ENCODE data around the gene EFTUD2.
A peak's percentile ranks its signal among the peaks of the same experiment; 100 is the strongest.

Gene EFTUD2

DNA sequence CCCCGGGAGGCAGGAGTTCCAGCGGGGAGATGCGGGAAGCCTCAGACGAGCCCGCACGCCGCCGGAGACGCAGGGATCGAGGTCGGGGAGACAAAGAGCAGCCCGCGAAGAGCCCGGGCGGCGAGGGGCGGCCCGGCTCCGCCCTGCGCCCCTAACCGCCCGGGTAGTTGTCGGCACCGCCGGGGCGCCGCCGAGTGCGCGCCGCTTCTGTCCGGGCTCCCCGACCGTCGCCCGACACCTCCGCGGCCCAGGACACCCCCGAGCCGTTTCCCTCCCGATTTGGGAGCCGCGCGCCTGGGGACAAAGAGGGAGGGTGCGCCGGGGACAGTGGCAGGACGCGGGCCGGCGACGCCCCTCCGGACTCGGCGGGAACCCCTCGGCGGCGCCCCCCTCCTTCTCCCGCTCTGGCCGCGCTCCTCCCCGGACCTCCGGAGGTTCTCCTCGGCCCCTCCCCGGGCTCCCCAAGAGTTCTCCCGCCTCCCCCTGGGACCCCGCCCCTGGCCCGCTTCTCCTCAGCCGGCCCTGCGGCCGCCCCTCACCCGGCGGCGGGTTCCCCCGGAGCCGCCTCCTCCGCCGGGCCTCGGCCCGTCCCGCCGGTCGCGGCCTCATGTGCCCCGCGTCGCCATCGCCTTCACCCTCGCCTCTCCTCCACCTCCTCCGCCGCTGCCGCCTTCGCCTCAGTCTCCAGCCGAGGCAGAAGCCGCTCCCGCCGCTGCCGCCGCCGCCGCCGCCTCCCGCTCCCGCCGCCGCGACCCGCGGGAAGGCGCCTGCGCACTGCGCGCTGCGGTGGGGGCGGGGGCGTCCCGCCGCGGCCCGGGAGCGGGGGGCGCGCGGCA lies 69.5 kb downstream of the EFTUD2 start, which contains the start of gene GJC1 (continued):
- TF ChIP-seq, protein P1, sequence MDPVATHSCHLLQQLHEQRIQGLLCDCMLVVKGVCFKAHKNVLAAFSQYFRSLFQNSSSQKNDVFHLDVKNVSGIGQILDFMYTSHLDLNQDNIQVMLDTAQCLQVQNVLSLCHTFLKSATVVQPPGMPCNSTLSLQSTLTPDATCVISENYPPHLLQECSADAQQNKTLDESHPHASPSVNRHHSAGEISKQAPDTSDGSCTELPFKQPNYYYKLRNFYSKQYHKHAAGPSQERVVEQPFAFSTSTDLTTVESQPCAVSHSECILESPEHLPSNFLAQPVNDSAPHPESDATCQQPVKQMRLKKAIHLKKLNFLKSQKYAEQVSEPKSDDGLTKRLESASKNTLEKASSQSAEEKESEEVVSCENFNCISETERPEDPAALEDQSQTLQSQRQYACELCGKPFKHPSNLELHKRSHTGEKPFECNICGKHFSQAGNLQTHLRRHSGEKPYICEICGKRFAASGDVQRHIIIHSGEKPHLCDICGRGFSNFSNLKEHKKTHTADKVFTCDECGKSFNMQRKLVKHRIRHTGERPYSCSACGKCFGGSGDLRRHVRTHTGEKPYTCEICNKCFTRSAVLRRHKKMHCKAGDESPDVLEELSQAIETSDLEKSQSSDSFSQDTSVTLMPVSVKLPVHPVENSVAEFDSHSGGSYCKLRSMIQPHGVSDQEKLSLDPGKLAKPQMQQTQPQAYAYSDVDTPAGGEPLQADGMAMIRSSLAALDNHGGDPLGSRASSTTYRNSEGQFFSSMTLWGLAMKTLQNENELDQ (tag by site-specific recombination; IDR thresholded peaks at IDR 0.05; ENCODE audit: low read depth), result no peak
- TF ChIP-seq KLF9 (tag by site-specific recombination; IDR thresholded peaks at IDR 0.05; ENCODE audit: low read depth) (peak; percentile 52; the same call in 1 of the 2 replicates), ZBTB20 (tag by site-specific recombination; IDR thresholded peaks at IDR 0.05) (peak; percentile 86), ZNF571 (tag by site-specific recombination; IDR thresholded peaks at IDR 0.05) (no peak), ZNF830 (tag by site-specific recombination; IDR thresholded peaks at IDR 0.05; ENCODE audit: low read depth) (no peak), ZNF394 (tag by site-specific recombination; IDR thresholded peaks at IDR 0.05; ENCODE audit: borderline replicate concordance) (no peak), ZNF292 (tag by site-specific recombination; IDR thresholded peaks at IDR 0.05; ENCODE audit: borderline replicate concordance, low read depth) (no peak), ZNF24 (tag by site-specific recombination; IDR thresholded peaks at IDR 0.05) (no peak), ZNF112 (tag by site-specific recombination; IDR thresholded peaks at IDR 0.05) (no peak), ZNF426 (tag by site-specific recombination; IDR thresholded peaks at IDR 0.05) (no peak), ZNF544 (tag by site-specific recombination; IDR thresholded peaks at IDR 0.05) (no peak), TCF7L2 (IDR thresholded peaks at IDR 0.05; ENCODE audit: borderline replicate concordance, low read depth, low read length) (no peak), ZNF341 (tag by site-specific recombination; IDR thresholded peaks at IDR 0.05; ENCODE audit: low read depth) (peak; percentile 74), ZNF223 (tag by site-specific recombination; IDR thresholded peaks at IDR 0.05) (no peak), ZNF501 (tag by site-specific recombination; IDR thresholded peaks at IDR 0.05) (no peak), ZXDB (tag by site-specific recombination; IDR thresholded peaks at IDR 0.05) (no peak), ZNF623 (tag by site-specific recombination; IDR thresholded peaks at IDR 0.05) (no peak), GLI2 (tag by site-specific recombination; IDR thresholded peaks at IDR 0.05; ENCODE audit: borderline replicate concordance, low read depth) (no peak), ZNF184 (tag by site-specific recombination; IDR thresholded peaks at IDR 0.05) (no peak), ZNF350 (tag by site-specific recombination; IDR thresholded peaks at IDR 0.05) (no peak)
- TF ChIP-seq, protein P2, sequence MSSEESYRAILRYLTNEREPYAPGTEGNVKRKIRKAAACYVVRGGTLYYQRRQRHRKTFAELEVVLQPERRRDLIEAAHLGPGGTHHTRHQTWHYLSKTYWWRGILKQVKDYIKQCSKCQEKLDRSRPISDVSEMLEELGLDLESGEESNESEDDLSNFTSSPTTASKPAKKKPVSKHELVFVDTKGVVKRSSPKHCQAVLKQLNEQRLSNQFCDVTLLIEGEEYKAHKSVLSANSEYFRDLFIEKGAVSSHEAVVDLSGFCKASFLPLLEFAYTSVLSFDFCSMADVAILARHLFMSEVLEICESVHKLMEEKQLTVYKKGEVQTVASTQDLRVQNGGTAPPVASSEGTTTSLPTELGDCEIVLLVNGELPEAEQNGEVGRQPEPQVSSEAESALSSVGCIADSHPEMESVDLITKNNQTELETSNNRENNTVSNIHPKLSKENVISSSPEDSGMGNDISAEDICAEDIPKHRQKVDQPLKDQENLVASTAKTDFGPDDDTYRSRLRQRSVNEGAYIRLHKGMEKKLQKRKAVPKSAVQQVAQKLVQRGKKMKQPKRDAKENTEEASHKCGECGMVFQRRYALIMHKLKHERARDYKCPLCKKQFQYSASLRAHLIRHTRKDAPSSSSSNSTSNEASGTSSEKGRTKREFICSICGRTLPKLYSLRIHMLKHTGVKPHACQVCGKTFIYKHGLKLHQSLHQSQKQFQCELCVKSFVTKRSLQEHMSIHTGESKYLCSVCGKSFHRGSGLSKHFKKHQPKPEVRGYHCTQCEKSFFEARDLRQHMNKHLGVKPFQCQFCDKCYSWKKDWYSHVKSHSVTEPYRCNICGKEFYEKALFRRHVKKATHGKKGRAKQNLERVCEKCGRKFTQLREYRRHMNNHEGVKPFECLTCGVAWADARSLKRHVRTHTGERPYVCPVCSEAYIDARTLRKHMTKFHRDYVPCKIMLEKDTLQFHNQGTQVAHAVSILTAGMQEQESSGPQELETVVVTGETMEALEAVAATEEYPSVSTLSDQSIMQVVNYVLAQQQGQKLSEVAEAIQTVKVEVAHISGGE (tag by site-specific recombination; conservative IDR thresholded peaks at IDR 0.05; ENCODE audit: low read depth), result peak; percentile 63
- TF ChIP-seq, protein P3, sequence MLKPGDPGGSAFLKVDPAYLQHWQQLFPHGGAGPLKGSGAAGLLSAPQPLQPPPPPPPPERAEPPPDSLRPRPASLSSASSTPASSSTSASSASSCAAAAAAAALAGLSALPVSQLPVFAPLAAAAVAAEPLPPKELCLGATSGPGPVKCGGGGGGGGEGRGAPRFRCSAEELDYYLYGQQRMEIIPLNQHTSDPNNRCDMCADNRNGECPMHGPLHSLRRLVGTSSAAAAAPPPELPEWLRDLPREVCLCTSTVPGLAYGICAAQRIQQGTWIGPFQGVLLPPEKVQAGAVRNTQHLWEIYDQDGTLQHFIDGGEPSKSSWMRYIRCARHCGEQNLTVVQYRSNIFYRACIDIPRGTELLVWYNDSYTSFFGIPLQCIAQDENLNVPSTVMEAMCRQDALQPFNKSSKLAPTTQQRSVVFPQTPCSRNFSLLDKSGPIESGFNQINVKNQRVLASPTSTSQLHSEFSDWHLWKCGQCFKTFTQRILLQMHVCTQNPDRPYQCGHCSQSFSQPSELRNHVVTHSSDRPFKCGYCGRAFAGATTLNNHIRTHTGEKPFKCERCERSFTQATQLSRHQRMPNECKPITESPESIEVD (tag by site-specific recombination; IDR thresholded peaks at IDR 0.05), result no peak
- TF ChIP-seq, protein P4, sequence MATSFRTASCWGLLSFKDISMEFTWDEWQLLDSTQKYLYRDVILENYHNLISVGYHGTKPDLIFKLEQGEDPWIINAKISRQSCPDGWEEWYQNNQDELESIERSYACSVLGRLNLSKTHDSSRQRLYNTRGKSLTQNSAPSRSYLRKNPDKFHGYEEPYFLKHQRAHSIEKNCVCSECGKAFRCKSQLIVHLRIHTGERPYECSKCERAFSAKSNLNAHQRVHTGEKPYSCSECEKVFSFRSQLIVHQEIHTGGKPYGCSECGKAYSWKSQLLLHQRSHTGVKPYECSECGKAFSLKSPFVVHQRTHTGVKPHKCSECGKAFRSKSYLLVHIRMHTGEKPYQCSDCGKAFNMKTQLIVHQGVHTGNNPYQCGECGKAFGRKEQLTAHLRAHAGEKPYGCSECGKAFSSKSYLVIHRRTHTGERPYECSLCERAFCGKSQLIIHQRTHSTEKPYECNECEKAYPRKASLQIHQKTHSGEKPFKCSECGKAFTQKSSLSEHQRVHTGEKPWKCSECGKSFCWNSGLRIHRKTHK (tag by site-specific recombination; IDR thresholded peaks at IDR 0.05), result no peak
- TF ChIP-seq, protein P5, sequence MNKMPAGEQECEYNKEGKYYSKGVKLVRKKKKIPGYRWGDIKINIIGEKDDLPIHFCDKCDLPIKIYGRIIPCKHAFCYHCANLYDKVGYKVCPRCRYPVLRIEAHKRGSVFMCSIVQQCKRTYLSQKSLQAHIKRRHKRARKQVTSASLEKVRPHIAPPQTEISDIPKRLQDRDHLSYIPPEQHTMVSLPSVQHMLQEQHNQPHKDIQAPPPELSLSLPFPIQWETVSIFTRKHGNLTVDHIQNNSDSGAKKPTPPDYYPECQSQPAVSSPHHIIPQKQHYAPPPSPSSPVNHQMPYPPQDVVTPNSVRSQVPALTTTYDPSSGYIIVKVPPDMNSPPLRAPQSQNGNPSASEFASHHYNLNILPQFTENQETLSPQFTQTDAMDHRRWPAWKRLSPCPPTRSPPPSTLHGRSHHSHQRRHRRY (tag by site-specific recombination; IDR thresholded peaks at IDR 0.05), result no peak
- TF ChIP-seq, protein P6, sequence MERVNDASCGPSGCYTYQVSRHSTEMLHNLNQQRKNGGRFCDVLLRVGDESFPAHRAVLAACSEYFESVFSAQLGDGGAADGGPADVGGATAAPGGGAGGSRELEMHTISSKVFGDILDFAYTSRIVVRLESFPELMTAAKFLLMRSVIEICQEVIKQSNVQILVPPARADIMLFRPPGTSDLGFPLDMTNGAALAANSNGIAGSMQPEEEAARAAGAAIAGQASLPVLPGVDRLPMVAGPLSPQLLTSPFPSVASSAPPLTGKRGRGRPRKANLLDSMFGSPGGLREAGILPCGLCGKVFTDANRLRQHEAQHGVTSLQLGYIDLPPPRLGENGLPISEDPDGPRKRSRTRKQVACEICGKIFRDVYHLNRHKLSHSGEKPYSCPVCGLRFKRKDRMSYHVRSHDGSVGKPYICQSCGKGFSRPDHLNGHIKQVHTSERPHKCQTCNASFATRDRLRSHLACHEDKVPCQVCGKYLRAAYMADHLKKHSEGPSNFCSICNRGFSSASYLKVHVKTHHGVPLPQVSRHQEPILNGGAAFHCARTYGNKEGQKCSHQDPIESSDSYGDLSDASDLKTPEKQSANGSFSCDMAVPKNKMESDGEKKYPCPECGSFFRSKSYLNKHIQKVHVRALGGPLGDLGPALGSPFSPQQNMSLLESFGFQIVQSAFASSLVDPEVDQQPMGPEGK (tag by site-specific recombination; IDR thresholded peaks at IDR 0.05), result peak; percentile 65; the same call in 1 of the 2 replicates

Data from HEK293 (cell line).